ENCODE results near the gene CHST13.

DNA sequence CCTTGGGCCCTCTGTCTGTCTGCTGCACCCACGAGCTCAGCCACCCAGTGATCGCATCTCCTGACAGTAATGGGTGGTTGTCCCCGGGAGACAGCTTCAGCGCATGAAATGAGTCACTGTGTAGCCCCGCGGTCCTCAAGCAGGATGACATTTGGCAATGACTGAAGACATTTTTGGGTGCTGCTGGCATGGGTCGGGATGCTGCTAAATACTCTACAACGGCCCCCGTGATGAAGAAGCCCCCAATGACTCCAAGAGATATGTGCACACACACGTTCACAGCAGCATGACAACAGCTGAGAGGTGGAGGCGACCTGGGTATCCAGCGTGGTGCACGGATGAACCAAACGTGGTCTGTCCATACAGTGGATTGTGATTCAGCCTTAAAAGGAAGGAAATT lies 30.9 kb upstream of the CHST13 start:
- TF ChIP-seq EZH2 (IDR thresholded peaks at IDR 0.05; ENCODE audit: low read length, unreplicated experiment), result no peak
- TF ChIP-seq EZH2phosphoT487 (IDR thresholded peaks at IDR 0.05; ENCODE audit: borderline replicate concordance, low read length), result no peak
